Mammary epithelial cell (primary cell): ENCODE data around the gene LHFPL2.

ENCODE experiments used
- EZH2 ChIP-seq: IDR thresholded peaks from 2 replicates; pipeline ENCODE4 v1.6.1; 2012; ENCODE audit warnings: low read length, inconsistent platforms, borderline replicate concordance
- TF ChIP-seq, protein P1 (sequence below), 2 donors: IDR thresholded peaks in 1 of 2; conservative IDR thresholded peaks in 1 of 2; 2 replicates each; pipeline ENCODE4 v1.5.1; 2011 to 2012; ENCODE audit warnings: inconsistent platforms in 2 of 2, low read length in 2 of 2, mild to moderate bottlenecking in 2 of 2, control low read depth in 1 of 2, low read depth in 1 of 2; ENCODE audit not compliant: insufficient read depth in 1 of 2; ENCODE audit errors: extremely low read depth in 1 of 2

GRCh38 chr5:78563621-78564020 lies 85.0 kb downstream of the LHFPL2 start:
- TF ChIP-seq, protein P1, sequence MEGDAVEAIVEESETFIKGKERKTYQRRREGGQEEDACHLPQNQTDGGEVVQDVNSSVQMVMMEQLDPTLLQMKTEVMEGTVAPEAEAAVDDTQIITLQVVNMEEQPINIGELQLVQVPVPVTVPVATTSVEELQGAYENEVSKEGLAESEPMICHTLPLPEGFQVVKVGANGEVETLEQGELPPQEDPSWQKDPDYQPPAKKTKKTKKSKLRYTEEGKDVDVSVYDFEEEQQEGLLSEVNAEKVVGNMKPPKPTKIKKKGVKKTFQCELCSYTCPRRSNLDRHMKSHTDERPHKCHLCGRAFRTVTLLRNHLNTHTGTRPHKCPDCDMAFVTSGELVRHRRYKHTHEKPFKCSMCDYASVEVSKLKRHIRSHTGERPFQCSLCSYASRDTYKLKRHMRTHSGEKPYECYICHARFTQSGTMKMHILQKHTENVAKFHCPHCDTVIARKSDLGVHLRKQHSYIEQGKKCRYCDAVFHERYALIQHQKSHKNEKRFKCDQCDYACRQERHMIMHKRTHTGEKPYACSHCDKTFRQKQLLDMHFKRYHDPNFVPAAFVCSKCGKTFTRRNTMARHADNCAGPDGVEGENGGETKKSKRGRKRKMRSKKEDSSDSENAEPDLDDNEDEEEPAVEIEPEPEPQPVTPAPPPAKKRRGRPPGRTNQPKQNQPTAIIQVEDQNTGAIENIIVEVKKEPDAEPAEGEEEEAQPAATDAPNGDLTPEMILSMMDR (conservative IDR thresholded peaks at IDR 0.05 in 1 of 2, IDR thresholded peaks at IDR 0.05 in 1 of 2; ENCODE audit: extremely low read depth in 1 of 2, insufficient read depth in 1 of 2, low read depth in 1 of 2, low read length in 2 of 2), result no peak
- TF ChIP-seq EZH2, result no peak
